NCI-H1105 treated with DMSO at 0.1 percent for 48 hours (cell line): ENCODE data around the gene NEK6.
A peak's percentile ranks its signal among the peaks of the same experiment; 100 is the strongest.

Experiments
- DNase-seq: peaks from one replicate; lab custom pipeline; 2025; lab: John Stamatoyannopoulos, UW

Gene NEK6

DNA sequence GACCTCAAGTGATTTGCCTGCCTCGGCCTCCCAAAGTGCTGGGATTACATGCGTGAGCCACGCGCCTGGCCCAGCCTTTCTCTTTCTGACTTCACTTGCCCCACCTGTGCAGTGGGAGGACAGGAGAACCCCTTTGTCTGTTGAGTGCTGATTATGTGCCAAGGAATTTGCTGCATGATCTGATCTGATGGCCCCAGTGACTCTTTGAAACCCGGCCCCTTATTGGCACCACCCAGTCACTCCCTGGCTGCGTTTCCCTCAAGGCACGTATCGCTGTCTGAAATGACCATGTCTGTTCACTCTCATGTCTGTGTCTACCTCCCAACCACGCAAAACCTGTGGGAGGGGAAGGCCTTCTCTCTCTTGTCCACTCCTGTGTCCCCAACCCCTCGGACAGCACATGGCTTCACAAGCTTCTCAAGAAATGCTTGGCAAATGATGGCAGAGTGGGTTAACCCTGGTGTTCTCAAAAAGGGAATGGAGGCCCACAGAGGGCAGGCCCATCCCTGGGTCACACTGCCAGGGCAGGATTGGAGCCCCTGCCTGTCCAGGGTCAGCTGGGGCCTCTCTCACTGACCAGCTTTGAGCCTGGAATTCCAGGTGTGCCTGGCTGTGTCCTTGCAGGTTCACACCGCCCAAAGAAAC lies 21.9 kb downstream of the NEK6 start:
- no peak for DNase-seq

DNA sequence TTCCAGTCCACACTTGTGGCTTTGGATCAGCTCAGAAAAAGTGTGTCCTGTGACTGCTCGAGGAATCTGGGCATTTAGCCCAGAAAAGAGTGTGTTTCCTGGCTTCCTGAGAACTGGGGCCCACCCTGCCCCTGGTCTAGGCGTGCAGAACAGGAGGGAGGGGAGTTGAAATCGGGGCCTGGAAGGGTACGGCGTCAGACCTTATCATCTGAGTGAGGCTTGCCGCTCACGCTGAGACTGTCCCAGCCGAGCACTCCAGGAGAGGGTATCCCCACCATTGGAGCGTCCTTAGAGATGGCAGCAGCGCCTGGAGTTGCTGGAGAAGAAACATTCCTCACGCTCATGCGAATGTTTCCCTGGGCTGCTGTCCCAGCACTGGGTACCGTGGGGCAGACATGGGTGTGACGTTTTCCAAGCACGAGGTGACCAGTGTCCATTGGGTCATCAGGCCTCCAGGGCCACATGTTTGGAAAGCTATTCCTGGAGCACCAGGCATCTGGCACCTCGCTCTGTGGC lies 22.5 kb downstream of the NEK6 start:
- no peak for DNase-seq

DNA sequence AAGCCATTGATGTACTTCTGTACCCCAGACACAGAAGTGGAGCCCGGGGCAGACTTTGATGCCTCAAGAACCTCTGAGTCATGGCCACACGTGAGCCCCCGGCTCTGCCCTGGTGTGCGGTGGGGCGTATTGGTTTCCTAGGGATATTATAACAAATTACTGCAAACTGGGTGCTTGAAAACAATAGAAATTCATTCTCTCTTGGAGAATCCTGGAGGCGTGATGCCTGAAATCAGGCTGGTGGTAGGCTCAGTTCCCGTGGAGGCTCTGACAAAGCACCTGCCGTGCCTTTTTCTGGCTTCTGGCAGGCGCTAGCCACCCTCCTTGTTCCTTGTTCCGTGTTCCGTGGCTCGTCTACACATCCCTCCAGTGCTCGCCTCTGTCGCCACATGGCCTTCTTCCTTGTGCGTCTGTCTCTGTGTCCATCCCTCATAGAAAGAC lies 24.2 kb downstream of the NEK6 start:
- no peak for DNase-seq

DNA sequence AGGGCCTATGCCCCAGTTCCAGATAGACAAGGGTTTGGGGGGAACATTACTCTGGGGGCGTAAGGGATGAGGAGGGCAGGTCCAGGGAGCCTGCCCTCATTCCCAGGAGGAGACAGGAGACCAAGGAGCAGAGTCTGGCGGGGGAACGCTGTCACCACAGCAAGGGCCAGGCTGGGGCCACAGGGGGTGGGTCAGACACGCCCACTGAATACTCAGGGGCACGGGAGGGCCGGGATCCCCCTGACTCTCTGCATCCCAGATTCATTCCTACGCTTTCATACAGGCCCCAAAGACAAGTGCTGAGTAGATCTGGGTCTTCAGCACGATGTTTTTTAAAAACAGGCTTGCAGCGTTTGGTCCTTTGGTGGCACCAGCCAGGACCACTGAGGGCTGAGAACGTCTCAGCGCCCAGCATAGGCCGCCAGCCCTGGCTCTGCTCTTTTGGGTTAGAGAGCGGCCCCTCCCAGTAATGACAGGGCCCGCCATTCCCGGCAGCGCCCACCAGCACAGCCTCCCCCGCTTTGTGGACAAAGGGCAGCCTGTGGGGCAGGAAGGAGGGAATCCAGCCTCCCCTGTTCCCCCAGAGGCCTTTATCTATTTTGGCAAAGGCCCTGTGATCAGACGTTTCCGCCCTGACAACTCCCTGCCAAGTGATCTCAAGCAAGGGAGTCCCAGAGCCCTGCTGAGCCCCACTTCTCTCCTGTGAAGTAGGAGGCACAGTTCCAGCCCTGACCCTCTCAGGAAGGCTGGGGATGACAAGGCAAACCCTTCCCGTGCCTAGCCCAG lies 24.9 kb downstream of the NEK6 start:
- no peak for DNase-seq

DNA sequence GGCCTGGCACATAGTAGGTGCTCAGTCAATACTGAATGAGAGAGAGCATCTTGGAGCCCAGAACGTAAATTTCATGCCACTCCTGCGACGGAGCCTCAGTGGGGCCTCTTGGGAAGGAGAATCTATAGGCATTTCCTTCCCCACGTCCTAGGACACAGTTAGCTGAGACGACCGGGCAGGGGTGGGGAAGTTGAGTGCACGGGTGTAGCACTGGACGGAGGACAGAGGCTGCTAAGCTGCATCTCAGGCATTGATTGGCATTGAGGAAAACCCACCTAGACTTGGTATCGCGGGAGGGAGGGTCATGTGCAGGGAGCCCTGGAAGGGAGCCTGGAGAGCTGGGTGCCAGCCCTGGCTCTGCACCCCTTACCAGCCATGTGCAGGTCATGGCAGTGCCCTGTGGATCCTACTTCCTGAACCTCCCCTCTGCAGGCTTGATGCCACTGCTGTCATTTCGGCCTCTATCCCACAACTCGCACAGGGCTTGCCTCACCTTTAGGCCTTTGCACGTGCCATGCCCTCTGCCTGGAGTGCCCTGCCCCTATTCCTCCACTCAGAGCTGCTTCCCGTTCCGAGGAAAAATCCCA lies 25.6 kb downstream of the NEK6 start:
- no peak for DNase-seq

DNA sequence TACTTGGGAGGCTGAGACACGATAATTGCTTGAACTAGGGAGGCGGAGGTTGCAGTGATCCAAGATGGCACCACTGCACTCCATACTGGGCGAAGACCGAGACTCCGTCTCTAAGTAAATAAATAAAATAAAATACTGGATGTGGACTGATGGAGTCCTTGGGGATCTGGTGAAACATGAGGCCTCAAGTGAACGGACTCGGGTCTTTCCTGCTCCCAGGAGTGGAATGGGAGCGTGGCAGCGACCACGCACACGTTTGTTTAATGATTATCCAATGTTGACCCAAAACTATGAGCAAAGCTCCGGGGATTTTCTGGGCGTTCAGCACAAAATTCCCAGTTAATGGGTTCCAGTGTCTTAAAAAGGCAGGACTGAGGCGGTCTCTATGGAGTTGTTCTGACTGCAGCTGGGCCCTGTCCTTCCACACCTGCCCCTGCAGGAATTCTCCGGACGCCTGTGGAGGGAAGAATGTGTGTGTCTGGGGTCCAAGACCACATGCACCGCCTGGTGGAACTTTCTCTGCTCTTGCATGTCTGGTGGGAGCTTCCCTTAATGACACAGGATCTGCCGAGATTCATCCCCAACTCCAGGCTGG lies 26.6 kb downstream of the NEK6 start:
- no peak for DNase-seq

DNA sequence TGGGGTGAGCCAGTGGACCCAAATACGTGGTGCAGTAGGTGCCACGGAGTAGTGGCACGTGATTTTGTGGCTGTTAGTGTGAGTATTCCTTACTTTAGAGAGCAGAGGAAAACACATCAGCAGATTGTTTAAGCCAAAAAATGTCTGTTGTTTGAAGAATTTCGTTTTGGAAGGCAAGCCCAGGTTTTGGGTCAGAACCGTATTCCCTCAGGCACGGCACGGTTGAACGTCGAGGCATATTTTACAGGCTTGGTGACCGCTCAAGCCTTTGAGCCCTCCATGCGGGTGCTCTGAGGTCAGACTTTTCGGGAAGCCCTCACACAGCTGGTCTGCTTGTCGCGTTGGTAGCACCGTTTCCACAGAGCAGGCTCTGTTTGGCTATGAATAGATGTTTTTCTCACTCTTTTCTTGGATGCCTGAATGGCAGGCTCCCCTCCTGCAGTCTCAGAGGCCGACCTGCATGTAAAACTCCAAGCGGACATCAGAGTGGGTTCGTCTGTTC lies 27.2 kb downstream of the NEK6 start:
- no peak for DNase-seq

DNA sequence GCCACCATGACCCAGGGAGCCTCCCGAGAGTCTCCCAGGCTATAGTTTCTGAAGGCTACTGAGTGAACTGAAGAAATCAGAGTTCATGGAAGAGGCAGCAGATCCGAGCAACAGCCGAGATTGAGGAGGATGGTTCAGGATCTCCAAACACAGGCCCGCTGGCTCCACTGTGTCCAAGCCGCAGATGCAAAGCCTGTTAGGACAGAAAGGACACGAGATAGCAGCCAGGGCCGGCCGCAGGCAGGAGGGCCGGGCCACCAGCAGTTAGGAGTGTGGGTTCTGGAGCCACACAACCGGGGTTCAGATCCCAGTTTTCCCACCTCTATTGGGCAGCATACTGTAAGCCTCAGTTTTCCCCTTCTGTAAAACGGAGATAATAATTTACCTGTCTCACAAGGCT lies 27.7 kb downstream of the NEK6 start:
- DNase-seq: no peak

DNA sequence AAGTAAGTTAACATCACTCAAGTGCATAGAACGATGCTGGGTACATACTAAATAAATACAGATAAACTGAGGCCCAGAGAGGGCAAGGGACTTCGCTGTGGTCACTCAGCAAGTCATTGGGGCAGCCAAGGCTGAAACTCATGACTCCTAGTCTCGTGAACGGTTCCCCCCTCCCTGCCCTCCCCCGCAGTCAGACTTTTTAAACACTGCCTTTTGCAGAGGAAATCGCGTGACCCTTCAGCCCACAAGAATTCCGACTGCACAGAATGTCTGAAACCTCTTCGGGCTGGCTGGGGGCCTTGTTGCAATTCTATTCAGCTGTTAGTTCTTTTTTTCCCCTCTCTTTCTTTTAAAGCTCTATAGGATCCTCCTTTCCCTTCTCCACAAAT lies 28.1 kb downstream of the NEK6 start:
- DNase-seq: no peak

DNA sequence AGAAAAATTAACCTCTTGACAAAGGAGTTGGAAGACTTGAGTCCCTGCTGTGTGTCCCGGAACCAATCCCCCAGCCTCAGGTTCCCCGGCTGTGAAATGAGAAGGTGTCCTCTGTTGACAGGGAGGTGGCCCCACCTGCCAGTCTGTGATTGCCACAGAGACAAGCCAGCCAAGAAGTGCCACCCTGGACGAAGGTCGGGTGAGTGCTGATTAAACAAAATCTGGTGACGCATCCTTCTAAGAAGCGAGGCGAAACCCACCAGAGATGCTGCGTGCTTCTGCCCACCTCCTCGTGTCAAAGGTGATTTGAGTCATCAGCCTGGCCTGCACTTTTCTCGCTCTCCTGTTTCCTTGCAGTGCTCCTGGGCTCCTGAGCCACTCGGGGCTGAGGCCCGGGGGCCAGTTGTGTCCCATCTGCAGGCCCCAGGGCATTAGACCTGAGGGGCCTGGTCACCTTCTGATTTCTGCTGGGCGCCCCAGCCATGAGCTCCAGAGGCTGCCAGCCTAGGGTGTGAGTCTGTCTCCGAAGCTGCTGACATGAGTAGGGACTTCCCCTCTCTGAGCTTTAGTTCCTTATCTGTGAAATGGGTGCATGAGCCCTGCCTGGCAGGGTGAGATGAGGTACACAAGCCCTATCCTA lies 28.7 kb downstream of the NEK6 start:
- no peak for DNase-seq

DNA sequence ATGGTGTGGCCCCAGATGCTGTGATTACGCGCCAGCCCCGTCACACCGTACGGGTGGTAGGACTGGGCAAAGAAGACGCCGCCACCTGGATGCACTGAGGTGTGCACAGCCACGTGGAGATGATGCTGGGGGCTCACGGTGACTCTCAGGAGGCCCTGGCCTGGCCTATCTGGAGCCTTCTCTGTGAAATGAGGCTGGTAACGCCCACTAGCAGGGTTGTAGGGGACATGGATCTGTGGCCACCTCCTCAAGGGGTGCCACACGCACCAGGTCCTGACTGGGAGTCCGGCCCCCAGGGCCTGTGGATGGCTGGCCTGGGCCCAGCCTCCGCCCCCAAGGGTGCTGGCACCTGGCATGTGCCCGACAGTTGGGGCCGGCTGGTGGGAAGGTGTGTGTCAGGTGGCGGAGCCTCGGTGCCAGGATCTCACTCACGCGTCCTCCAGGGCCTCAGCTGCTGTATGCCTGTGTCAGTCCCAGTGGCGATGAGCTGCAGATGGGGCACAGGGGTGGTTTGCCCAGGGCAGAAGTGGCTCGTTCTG lies 32.4 kb downstream of the NEK6 start:
- DNase-seq: peak; percentile 61

DNA sequence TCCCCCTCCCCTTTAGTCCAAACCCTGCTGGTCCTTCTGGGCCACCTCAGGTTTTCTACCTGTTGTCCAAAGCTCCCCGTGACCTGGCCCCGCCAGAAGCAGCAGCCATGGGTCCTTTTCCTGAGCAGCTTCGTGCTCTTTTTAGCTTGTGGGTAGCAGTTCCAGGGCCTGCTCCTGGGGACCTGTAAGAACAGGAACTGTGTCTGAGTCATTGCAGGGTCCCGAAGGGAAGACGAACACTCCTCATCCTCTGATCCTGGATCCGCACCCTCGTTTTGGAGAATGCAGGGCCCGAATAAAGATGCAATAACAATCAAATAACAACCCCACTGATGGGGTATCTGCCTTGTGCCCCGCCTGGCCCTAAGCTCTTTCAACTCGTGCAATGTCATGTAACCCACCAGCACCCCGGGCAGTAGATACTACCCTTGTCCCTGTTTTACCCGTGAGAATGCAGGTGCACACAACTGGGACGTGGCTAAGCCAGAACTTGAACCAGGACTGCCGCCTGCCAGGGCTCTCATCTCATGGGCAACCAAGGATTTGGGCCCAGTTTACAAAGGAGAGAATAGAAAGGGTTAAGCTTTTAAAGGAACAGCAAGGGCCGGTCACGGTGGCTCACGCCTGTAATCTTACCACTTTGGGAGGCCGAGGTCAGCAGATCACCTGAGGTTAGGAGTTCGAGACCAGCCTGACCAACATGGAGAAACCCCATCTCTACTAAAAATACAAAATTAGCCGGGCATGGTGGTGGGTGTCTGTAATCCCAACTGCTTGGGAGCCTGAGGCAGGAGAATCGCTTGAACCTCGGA lies 33.2 kb downstream of the NEK6 start:
- DNase-seq: no peak

DNA sequence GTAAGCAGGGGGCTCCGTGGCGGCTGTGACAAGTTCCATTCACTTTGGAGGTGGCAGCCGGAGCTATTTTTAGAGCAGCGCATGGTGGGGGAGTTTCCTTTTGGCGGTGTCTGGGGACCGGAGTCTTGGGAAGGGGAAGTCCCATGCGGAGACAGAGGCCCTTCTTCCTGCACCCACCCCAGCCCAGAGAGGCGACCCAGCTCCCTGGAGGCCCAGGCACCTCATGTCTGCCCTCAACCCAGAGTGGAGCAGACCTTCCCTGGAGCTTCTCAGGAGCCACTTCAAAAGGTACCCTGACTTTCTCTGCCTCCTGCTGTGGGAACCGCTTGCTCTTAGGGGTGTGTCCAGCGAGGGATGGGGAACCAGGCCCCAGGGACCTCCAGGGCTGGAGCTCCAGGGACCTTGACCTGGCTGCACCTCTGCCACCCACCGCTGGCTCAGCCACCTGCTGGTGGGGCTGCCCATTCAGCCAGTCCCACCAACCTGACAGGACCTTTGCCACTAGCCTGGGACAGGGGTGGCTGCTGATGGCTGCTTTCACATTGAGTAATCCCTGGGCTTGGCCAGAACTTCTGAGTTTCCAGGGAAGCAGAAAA lies 34.1 kb downstream of the NEK6 start:
- no peak for DNase-seq

DNA sequence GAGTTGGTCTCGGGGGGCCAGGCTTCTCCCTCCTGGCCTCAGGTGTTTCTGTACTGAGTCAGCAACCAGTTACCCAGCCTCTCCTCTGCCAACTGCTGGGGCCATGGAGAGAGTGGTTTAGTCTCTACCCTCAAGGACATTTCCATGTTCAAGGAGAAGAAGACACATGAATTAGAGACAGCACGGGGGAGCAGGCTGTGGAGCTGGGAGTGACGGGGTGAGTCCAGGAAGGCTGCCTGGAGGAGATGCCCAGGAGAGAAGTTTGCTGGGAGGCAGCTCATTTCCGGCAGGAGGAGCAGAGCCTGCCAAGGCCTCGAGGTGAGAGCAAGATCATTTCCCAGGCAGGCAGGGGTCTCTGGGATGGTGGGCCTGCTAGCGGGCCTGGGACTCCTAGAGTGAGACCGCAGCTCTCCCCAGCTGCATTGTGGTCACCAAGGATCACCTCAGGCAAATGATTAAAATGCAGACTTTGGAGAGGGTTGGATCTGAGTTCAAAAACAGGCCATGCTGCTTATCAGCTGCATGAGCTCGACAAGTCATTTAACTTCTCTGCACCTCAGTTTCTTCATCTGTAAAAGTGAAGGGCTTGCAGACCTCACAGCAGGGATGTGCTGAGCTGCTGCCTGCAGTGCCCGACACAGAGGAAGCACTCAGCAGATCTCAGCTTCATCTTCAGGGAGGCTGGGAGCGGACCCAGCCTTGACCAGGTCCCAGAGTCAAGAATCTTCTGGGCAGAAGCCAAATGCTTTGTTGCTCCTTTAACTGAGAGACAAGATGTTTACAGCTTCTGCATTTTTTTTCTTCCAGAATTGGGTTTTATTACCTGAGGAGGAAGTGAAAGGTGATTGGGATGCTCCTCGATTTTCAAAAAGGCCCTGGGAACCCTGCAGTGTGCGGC lies 35.2 kb downstream of the NEK6 start:
- no peak for DNase-seq

DNA sequence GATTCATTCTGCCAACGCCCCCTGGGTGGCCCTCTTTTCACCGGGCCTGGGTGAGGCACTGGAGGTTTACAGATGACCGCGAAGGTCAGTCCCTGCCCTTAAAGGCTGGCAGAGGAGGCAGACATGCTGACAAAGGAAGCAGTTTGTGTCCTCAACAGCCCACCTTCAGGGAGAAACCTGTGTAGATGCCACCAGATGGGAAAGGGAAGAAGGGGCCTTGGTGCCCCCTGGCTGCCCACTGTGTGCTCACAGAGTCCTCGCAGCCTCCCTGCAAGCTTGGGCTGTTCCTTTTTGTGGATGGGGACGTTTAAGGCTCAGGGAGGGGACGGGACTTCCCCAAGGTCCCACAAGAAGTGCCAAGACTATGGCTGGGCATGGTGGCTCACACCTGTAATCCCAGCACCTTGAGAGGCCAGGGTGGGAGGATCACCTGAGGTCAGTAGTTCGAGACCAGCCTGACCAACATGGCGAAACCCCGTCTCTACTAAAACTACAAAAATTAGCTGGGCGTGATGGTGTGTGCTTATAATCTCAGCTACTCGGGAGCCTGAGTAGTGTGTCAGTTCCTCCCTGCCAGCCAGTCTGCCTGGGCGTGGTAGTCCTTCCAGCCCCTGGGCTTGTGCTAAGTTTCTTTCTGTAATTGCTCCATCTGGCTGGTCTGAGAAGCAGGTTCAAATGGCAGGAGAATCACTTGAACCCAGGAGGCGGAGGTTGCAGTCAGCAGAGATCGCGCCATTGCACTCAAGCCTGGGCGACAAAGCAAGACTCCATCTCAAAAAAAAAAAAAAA lies 36.2 kb downstream of the NEK6 start:
- DNase-seq: peak; percentile 40

DNA sequence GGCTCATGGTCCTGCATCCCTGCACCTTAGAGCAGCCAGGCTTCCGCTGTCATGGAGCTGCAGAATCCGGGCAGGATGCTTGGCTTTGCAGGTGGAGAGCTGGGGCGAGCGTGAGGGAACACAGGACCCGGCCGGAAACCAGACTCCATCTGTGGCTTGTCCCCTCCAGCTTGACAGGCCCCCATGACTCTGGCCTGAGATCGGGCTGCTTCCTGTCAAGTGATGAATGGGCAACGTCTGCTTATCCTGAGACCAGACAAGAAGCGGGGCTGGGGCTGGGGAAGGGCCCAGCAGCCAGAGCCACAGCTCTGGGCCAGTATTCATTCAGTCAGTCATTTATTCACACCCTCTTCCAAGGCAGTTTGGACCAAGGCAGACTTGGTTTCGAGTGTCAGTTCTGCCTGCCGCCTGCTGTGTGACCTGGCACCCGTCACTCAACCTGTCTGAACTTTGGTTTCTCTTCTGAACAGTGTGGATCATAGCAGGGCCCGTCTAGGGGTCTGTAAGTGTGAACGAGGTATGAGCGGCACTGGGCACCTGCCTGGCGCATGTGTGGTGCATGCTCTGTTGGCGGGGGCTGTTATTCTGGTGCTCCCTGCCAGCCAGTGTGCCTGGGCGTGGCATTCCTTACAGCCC lies 37.5 kb downstream of the NEK6 start:
- DNase-seq: no peak

DNA sequence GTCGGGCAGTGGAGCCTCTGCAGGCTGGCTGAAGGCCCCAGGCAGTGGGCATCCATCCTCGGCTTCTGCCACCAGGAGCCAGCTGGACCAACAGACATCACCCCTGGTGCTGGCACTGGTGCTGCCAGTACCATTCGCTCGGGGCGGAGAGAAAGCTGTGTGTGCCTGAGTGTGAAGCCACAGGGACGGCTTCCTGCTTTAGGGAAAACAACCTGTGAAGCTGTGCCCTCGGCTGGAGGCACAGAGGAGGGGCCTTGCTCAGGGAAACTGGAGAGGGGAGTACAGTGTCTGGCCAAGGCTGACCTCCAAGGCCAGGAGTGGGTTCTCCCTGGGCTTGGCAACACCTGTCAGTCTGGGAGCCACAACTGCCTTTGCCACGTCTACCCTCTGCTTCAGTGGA lies 38.3 kb downstream of the NEK6 start:
- no peak for DNase-seq
